ENCODE measurements around the gene CISD1. TPM values are rescaled to one million over a fixed set of nuclear protein-coding genes. Genes with fewer than 3 reads are reported as not detected.

The CISD1 gene
- total RNA-seq, 4 donors from 2014 or later: 3.7 to 32.2 (median 28.1) TPM

DNA sequence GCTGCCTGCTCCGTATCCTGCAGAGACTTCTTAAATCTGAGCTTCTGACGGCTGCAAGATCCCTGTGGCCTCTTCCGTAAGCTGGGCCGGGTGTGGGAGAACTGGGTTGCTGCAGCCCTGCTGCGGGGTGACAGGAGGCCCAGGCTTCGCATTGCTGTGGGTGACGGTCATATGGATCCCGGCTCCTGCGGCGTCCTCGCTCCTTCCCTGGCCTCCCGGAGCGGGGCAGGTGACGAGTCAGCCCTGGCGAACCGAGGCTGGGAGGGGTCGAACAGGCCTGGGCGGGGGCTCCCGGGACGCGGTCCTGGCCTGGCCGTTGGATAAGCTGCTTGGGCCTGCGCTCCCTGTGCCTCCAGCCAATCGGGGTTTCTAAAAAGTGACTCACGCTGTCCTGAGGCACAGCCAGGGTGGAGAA lies 58.0 kb downstream of the CISD1 start:
- Histone ChIP-seq H3K9me3 (no peaks in the 10 kb centered on the region), H3K4me3 (no peak overlapping the region), H3K27ac (no peak overlapping the region), H3K4me1 (peaks cover 0 to 12% (median 3%) of the 10 kb centered on the region in 4 donors), H3K27me3 (no peaks in the 10 kb centered on the region), H3K36me3 (no peaks in the 10 kb centered on the region)
- TF ChIP-seq CTCF (IDR thresholded peaks at IDR 0.05) (no peak), POLR2A (IDR thresholded peaks at IDR 0.05) (no peak), EP300 (IDR thresholded peaks at IDR 0.05; ENCODE audit: low read depth) (no peak), POLR2AphosphoS5 (IDR thresholded peaks at IDR 0.05) (no peak)
- 58% methylated on average over 24 of the region's 25 CpGs; no CpG with 5 or more reads in 1 of the 2 donors for WGBS, 2 donors (ENCODE audit: low coverage in 1 of 2)
- intact Hi-C loops (cut with DNase I; ENCODE audit: low total_unique reads) (no loop called here), in situ Hi-C loops (cut with MboI; ENCODE audit: low pct_ligation_motif_present in 1 of 4, low pct_unique_long_range_greater_than_20kb in 1 of 4, low sequenced_read_pairs in 3 of 4) (no loop called here)
- DNase-seq: no peak

DNA sequence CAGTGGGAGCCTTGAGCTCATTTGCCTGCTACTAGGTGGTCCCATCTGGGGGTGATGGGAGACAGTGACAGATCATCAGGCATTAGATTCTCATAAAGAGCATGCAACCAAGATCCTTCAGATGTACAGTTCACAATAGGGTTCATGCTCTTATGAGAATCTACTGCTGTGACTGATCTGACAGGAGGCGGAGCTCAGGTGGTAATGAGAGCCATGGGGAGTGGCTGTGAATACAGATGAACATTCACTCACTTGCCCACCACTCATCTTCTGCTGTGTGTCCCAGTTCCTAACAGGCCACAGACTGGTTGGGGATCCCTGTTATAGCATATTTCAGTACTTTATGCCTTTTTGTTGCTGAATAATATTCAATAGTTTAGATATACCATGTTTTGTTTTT lies 59.3 kb downstream of the CISD1 start:
- intact Hi-C loops (cut with DNase I; ENCODE audit: low total_unique reads): no loop called here
- WGBS, 2 donors (ENCODE audit: low coverage in 1 of 2): 100% methylated on average over 1 of the region's 1 CpG; no CpG with 5 or more reads in 1 of the 2 donors
- Histone ChIP-seq H3K4me1 (peaks cover 0 to 4% (median 0%) of the 10 kb centered on the region in 4 donors), H3K27me3 (no peaks in the 10 kb centered on the region), H3K4me3 (no peak overlapping the region), H3K36me3 (no peaks in the 10 kb centered on the region), H3K27ac (no peak overlapping the region), H3K9me3 (no peaks in the 10 kb centered on the region)
- no peak for DNase-seq
- no peak for TF ChIP-seq POLR2AphosphoS5 (IDR thresholded peaks at IDR 0.05)
- TF ChIP-seq CTCF (IDR thresholded peaks at IDR 0.05): no peak
- TF ChIP-seq EP300 (IDR thresholded peaks at IDR 0.05; ENCODE audit: low read depth): no peak
- in situ Hi-C loops (cut with MboI; ENCODE audit: low pct_ligation_motif_present in 1 of 4, low pct_unique_long_range_greater_than_20kb in 1 of 4, low sequenced_read_pairs in 3 of 4): no loop called here

GRCh38 chr10:58330431-58330830 lies 61.5 kb downstream of the CISD1 start:
- no peaks in the 10 kb centered on the region for H3K27me3 ChIP-seq
- no peak overlapping the region for H3K27ac ChIP-seq
- 62 to 83% methylated on average over 1 of the region's 1 CpG for WGBS, 2 donors (ENCODE audit: low coverage in 1 of 2)
- intact Hi-C loops (cut with DNase I; ENCODE audit: low total_unique reads): no loop called here
- no peak for TF ChIP-seq CTCF (IDR thresholded peaks at IDR 0.05)
- no peak for TF ChIP-seq POLR2A (IDR thresholded peaks at IDR 0.05)
- H3K4me1 ChIP-seq: peaks cover 0 to 5% (median 2%) of the 10 kb centered on the region in 4 donors
- no peak for DNase-seq
- in situ Hi-C loops (cut with MboI; ENCODE audit: low pct_ligation_motif_present in 1 of 4, low pct_unique_long_range_greater_than_20kb in 1 of 4, low sequenced_read_pairs in 3 of 4): no loop called here
- H3K36me3 ChIP-seq: no peaks in the 10 kb centered on the region
- H3K9me3 ChIP-seq: no peaks in the 10 kb centered on the region
- no peak overlapping the region for H3K4me3 ChIP-seq

- no peak overlapping the region for H3K27ac ChIP-seq
- no peak for DNase-seq
- TF ChIP-seq POLR2AphosphoS5 (IDR thresholded peaks at IDR 0.05): no peak
- TF ChIP-seq POLR2A (IDR thresholded peaks at IDR 0.05): no peak
- no peak for TF ChIP-seq CTCF (IDR thresholded peaks at IDR 0.05)
- no peak for TF ChIP-seq EP300 (IDR thresholded peaks at IDR 0.05; ENCODE audit: low read depth)
- no peaks in the 10 kb centered on the region for H3K9me3 ChIP-seq
- H3K4me1 ChIP-seq: peaks cover 0 to 15% (median 12%) of the 10 kb centered on the region in 4 donors
- H3K27me3 ChIP-seq: no peaks in the 10 kb centered on the region
- in situ Hi-C loops (cut with MboI; ENCODE audit: low pct_ligation_motif_present in 1 of 4, low pct_unique_long_range_greater_than_20kb in 1 of 4, low sequenced_read_pairs in 3 of 4) (no loop called here), intact Hi-C loops (cut with DNase I; ENCODE audit: low total_unique reads) (no loop called here)
- WGBS, 2 donors (ENCODE audit: low coverage in 1 of 2): 70 to 84% methylated on average over 2 of the region's 2 CpGs
- H3K36me3 ChIP-seq: no peaks in the 10 kb centered on the region
- H3K4me3 ChIP-seq: no peak overlapping the region
Observed at GRCh38 chr10:58331646-58332045, 62.7 kb downstream of the CISD1 start.

Data from transverse colon (tissue), 4 donors.